Gastrocnemius medialis (tissue), 4 donors: ENCODE results near the gene SLC8A3. TPM values are rescaled to one million over a fixed set of nuclear protein-coding genes. Genes with fewer than 3 reads are reported as not detected.

Experiments used
- ATAC-seq, 2 donors: fragments of 150-250 bp; one replicate each; pipeline ENCODE4 v1.9.1; 2016
- DNase-seq, 2 donors: peaks; one replicate each; pipeline ENCODE4 v3.0.0-alpha.2; 2019
- H3K27ac ChIP-seq, 4 donors: fragments of 200-600 bp; sonication (generic); 1 replicate in 1 of 4; 2 replicates in 3 of 4; pipeline ENCODE4 v1.5.1; 2016 to 2018; ENCODE audit warnings: mild to moderate bottlenecking in 2 of 4, moderate library complexity in 1 of 4
- H3K27me3 ChIP-seq, 3 donors: fragments of 200-600 bp; sonication (generic) in 2 of 3; 1 replicate in 1 of 3; 2 replicates in 2 of 3; pipeline versions ENCODE4 v1.5.1 to v1.6.0; 2016 to 2019; ENCODE audit warnings: mild to moderate bottlenecking in 1 of 3, moderate library complexity in 1 of 3
- H3K36me3 ChIP-seq, 2 donors: fragments of 200-600 bp; sonication (generic) in 1 of 2; one replicate each; pipeline ENCODE4 v1.5.1; 2017 to 2018
- H3K4me1 ChIP-seq, 2 donors: fragments of 200-600 bp; sonication (generic) in 1 of 2; one replicate each; pipeline ENCODE4 v1.5.1; 2016 to 2017; ENCODE audit warnings: mild to moderate bottlenecking in 2 of 2
- H3K4me3 ChIP-seq, 4 donors: fragments of 200-600 bp; sonication (generic) in 3 of 4; 1 replicate in 1 of 4; 2 replicates in 3 of 4; pipeline ENCODE4 v1.5.1; 2016 to 2019; ENCODE audit warnings: mild to moderate bottlenecking in 2 of 4
- H3K9me3 ChIP-seq, 3 donors: fragments of 200-600 bp; sonication (generic) in 2 of 3; 1 replicate in 1 of 3; 2 replicates in 2 of 3; pipeline ENCODE4 v1.5.1; 2016 to 2019
- POLR2A ChIP-seq, 2 donors: fragments of 450-650 bp; IDR thresholded peaks; one replicate each; pipeline ENCODE4 v1.6.1; 2017; ENCODE audit warnings: antibody characterized with exemption in 2 of 2, mild to moderate bottlenecking in 2 of 2, moderate library complexity in 2 of 2
- in situ Hi-C, 4 donors: fragments of 200-750 bp; cut with MboI; loops; one replicate each; pipeline versions ENCODE4 v1.15.0 to v1.8.0; 2017; ENCODE audit warnings: low sequenced_read_pairs in 4 of 4
- intact Hi-C: fragments of 100-400 bp; cut with DNase I; formaldehyde crosslinking; loops from one replicate; pipeline ENCODE4 v1.15.1; 2023; ENCODE audit warnings: low total_unique reads
- total RNA-seq, 4 donors: library from RNA; depleted of rRNA; stranded (reverse); fragments of >200 nt; gene quantifications; one replicate each; pipeline versions ENCODE4 v1.1.0 to v1.2.3, GENCODE V29; 2016
- TF ChIP-seq, protein P1 (sequence below), 5 experiments: fragments of 450-650 bp in 3 of 5; fragments of 200-600 bp in 2 of 5; sonication (generic) in 2 of 5; IDR thresholded peaks in 4 of 5; conservative IDR thresholded peaks in 1 of 5; 1 replicate in 4 of 5; 2 replicates in 1 of 5; pipeline ENCODE4 v1.5.1; 2016 to 2019; ENCODE audit warnings: antibody characterized with exemption in 5 of 5, mild to moderate bottlenecking in 3 of 5, moderate library complexity in 3 of 5

SLC8A3 gene
- total RNA-seq, 4 donors from 2014 or later, result 8.5 to 14.1 (median 12.6) TPM

- in situ Hi-C loops, result loop anchor here in 3 of 4 donors (5.0 to 25.0 kb wide), 3 partner anchors 211 to 234 kb away; no protein-coding TSS in a partner anchor
- intact Hi-C loops, result loop anchor here (1.0 to 2.0 kb wide), 2 partner anchors 151 to 210 kb away; no protein-coding TSS in a partner anchor
These were observed 160.8 kb downstream of the SLC8A3 start for GRCh38 chr14:70027785-70028428.

DNA sequence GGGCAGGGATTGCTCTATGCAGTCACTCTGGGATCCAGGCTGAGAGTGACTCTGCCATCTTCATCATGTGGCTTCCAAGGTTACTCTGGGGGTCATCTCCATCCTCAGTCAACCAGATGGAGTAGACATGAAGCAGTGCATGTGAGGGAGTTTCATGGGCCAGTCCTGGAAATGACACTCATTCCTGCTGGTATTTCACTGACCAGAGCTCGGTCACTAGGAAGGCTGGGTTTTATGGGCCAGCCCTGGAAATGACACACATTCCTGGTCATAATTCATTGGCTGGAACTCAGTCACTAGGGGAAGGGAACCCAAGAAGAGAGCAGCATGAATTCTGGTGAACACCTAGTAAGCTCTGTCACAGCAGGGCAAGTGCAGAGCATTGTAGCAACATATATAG lies 164.9 kb downstream of the SLC8A3 start:
- in situ Hi-C loops (no loop called here), intact Hi-C loops (no loop called here)
- no peaks in the 10 kb centered on the region for H3K36me3 ChIP-seq
- no peak for ATAC-seq
- H3K4me3 ChIP-seq, result no peak overlapping the region
- TF ChIP-seq, protein P1, sequence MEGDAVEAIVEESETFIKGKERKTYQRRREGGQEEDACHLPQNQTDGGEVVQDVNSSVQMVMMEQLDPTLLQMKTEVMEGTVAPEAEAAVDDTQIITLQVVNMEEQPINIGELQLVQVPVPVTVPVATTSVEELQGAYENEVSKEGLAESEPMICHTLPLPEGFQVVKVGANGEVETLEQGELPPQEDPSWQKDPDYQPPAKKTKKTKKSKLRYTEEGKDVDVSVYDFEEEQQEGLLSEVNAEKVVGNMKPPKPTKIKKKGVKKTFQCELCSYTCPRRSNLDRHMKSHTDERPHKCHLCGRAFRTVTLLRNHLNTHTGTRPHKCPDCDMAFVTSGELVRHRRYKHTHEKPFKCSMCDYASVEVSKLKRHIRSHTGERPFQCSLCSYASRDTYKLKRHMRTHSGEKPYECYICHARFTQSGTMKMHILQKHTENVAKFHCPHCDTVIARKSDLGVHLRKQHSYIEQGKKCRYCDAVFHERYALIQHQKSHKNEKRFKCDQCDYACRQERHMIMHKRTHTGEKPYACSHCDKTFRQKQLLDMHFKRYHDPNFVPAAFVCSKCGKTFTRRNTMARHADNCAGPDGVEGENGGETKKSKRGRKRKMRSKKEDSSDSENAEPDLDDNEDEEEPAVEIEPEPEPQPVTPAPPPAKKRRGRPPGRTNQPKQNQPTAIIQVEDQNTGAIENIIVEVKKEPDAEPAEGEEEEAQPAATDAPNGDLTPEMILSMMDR (IDR thresholded peaks at IDR 0.05 in 4 of 5, conservative IDR thresholded peaks at IDR 0.05 in 1 of 5), result no peak
- no peak for DNase-seq
- no peaks in the 10 kb centered on the region for H3K27me3 ChIP-seq
- no peaks in the 10 kb centered on the region for H3K9me3 ChIP-seq
- peaks cover 0 to 4% of the 10 kb centered on the region in 2 donors for H3K4me1 ChIP-seq
- no peak overlapping the region for H3K27ac ChIP-seq

More at GRCh38 chr14:70027785-70028428, 160.8 kb downstream of the SLC8A3 start:
- Histone ChIP-seq H3K4me3 (no peak overlapping the region), H3K9me3 (no peaks in the 10 kb centered on the region), H3K27me3 (no peaks in the 10 kb centered on the region), H3K27ac (no peak overlapping the region), H3K36me3 (no peaks in the 10 kb centered on the region), H3K4me1 (no peaks in the 10 kb centered on the region)
- no peak for TF ChIP-seq POLR2A (IDR thresholded peaks at IDR 0.05)
- TF ChIP-seq, protein P1 (IDR thresholded peaks at IDR 0.05 in 4 of 5, conservative IDR thresholded peaks at IDR 0.05 in 1 of 5), result peak; percentile 86 to 92 (median 90)
- DNase-seq (peak; percentile 44 to 51), ATAC-seq (peak; percentile 45 to 80)

- H3K36me3 ChIP-seq, result no peaks in the 10 kb centered on the region
- ATAC-seq (no peak), DNase-seq (no peak)
- intact Hi-C loops, result no loop called here
- TF ChIP-seq, protein P1 (IDR thresholded peaks at IDR 0.05 in 4 of 5, conservative IDR thresholded peaks at IDR 0.05 in 1 of 5), result no peak
- no peak for TF ChIP-seq POLR2A (IDR thresholded peaks at IDR 0.05)
- H3K27me3 ChIP-seq, result no peaks in the 10 kb centered on the region
- H3K9me3 ChIP-seq, result no peaks in the 10 kb centered on the region
- peaks cover 0 to 8% of the 10 kb centered on the region in 2 donors for H3K4me1 ChIP-seq
- H3K4me3 ChIP-seq, result no peak overlapping the region
- H3K27ac ChIP-seq, result no peak overlapping the region
- in situ Hi-C loops, result no loop called here
These were observed 165.8 kb downstream of the SLC8A3 start for GRCh38 chr14:70022771-70023445.

GRCh38 chr14:70021548-70022220 lies 167.1 kb downstream of the SLC8A3 start:
- intact Hi-C loops (no loop called here), in situ Hi-C loops (no loop called here)
- Histone ChIP-seq H3K27me3 (no peaks in the 10 kb centered on the region), H3K27ac (no peak overlapping the region), H3K36me3 (no peaks in the 10 kb centered on the region), H3K4me3 (no peak overlapping the region), H3K9me3 (no peaks in the 10 kb centered on the region), H3K4me1 (peaks cover 0 to 8% of the 10 kb centered on the region in 2 donors)
- DNase-seq (no peak), ATAC-seq (no peak)
- TF ChIP-seq POLR2A (IDR thresholded peaks at IDR 0.05), result no peak
- TF ChIP-seq, protein P1 (IDR thresholded peaks at IDR 0.05 in 4 of 5, conservative IDR thresholded peaks at IDR 0.05 in 1 of 5), result no peak
